ENCODE measurements around the gene BEND7.

- TF ChIP-seq EP300 (IDR thresholded peaks at IDR 0.05) (no peak), POLR2A (IDR thresholded peaks at IDR 0.05) (no peak)
- TF ChIP-seq, protein P1, sequence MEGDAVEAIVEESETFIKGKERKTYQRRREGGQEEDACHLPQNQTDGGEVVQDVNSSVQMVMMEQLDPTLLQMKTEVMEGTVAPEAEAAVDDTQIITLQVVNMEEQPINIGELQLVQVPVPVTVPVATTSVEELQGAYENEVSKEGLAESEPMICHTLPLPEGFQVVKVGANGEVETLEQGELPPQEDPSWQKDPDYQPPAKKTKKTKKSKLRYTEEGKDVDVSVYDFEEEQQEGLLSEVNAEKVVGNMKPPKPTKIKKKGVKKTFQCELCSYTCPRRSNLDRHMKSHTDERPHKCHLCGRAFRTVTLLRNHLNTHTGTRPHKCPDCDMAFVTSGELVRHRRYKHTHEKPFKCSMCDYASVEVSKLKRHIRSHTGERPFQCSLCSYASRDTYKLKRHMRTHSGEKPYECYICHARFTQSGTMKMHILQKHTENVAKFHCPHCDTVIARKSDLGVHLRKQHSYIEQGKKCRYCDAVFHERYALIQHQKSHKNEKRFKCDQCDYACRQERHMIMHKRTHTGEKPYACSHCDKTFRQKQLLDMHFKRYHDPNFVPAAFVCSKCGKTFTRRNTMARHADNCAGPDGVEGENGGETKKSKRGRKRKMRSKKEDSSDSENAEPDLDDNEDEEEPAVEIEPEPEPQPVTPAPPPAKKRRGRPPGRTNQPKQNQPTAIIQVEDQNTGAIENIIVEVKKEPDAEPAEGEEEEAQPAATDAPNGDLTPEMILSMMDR (IDR thresholded peaks at IDR 0.05) = no peak
Observed at GRCh38 chr10:13395540-13395939, 133.3 kb downstream of the BEND7 start.
